HL-60/S4 treated with retinoic acid at 250 ng/mL for 4 days and 3 days (cell line): Measurements from ENCODE around the gene FAR2.
"Not testable (repeated sequence)": the region's sequence is repeated elsewhere in the genome, so short reads cannot be mapped to it uniquely, and the experiment has no call there.

Experiments
- in situ Hi-C: fragments of 300-500 bp; cut with MboI; formaldehyde crosslinking; loops from 2 replicates; pipeline ENCODE4 v1.7.0; 2022; ENCODE audit warnings: low sequenced_read_pairs

The FAR2 gene

DNA sequence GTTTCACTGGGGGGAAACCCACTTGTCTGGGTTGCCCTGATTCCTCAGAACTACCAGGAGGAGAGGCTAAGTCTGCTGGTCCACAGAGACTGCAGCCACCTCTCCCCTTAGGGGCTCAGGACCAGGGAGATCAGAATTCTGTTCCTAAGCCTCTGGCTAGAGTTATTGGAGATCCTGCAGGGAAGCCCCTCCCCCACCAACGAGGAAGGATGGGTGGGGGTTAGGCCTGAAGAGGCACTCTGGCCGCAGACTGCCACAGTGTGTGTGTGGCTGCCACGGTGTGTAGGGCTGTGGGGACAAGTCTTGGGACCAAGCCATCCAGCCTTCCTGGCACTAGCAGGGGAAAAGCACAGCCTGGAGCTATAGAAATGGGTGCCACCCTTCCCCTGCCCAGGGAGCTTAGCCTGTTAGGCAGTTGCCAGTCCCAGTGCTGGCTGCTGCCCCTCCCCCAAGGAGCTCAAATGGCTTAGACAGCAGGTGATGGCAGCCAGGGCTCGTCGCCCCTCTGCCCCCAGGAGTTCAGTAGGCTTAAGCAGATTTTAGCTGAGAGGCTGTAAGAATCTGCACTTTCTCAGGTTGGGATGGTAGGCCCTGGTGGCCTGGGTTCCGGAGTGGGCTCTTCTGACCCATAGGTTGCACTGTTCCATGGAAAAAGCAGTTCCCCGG lies 124.2 kb downstream of the FAR2 start:
- in situ Hi-C loops, result no loop called here

DNA sequence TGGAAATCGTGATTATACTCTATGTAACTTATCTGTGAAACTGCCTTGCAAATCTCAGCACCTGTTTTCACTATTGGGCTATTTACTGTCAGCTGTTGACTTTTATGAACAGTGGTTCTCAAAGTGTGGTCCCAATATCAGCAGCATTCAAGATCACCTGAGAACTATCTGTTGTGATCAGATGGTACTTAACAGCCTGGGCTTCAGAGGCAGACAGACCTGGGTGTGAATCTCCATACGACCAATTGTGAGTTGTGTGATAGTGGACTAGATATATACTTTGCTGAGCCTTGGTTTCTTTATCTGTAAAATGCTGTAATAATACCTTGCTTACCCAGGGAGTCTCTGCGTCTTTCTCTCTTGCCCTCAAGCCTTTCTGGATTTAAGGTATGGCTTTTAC lies 126.8 kb downstream of the FAR2 start:
- in situ Hi-C loops, result no loop called here

DNA sequence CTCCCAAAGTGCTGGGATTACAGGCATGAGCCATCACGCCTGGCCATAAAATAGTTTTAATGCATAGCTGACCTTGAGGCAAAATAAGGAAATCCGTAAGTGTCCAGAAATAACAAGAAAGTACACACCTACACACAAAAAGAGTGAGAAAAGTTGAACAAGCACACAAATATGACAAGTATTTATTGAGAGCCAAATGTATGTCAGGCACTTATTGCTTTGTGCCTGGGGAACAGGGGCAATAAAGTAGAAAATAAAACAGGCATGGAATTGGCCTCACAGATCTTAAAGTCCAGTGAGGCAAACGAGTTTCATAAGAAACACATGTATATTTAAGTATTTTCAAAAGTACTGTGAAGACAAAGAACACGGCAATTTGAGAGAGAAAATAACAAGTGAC lies 128.2 kb downstream of the FAR2 start:
- in situ Hi-C loops, result no loop called here

DNA sequence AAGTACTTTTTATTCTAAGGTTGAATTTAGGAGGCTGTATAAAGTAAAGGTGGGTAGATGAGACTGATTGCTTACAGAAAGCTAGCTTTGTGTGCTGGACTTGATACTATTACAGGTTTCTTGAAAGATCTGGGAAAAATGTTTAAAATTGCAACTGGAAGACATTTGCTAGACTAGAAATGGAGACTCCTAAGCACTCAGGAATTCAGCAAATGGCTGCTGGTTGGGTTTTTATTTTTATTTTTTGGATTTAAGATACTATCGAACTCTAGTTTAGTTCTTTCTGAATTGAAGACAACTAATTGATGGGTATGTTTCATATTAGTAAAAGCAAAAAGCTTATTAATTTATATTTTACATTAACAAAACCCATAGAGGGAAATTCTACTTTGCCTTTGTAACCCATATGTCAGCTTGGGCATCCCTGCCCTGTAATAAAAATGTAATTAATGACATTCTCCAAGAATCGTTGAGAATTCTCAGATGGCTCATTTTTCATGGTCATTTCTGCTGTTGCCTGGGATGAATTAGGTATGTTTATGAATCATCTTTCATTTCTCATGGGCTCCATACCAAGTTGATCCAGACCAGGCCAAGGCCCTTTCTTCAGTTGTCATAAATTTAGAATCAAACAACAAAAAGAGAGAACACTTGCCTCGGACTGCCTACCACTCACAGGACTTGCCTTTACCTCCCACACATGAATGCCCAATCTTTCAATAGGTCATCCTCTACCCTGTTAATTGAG lies 129.8 kb downstream of the FAR2 start:
- in situ Hi-C loops, result no loop called here

DNA sequence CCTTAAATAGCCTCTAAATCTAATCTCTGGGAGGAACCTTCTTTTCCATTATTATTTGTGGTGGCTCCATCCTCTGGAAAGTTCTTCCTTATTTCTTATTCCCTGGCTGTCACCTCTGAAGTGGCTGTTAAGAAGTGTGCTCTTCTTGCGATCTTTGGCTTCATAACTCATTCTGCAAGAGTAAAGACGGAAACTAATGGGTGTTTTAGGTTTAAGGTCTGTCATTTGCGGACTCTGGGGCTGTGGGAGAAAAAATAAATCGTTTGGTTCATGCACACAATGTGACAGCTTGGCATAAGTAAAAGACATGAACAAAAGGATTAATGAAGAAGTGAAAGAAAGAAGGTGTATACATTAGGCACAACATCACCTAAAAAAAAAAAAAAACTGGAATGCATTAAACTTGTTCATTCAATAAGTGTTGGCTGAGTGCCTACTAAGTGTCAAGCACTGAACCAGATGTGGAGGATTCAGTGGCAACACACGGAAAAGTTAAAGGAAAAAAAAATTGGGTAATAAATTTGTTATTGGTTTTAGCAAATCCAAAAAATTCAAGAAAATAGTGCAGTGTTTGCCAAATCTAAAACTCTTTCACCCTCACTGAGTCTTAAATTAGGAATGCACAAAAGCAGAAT lies 132.4 kb downstream of the FAR2 start:
- in situ Hi-C loops, result no loop called here

DNA sequence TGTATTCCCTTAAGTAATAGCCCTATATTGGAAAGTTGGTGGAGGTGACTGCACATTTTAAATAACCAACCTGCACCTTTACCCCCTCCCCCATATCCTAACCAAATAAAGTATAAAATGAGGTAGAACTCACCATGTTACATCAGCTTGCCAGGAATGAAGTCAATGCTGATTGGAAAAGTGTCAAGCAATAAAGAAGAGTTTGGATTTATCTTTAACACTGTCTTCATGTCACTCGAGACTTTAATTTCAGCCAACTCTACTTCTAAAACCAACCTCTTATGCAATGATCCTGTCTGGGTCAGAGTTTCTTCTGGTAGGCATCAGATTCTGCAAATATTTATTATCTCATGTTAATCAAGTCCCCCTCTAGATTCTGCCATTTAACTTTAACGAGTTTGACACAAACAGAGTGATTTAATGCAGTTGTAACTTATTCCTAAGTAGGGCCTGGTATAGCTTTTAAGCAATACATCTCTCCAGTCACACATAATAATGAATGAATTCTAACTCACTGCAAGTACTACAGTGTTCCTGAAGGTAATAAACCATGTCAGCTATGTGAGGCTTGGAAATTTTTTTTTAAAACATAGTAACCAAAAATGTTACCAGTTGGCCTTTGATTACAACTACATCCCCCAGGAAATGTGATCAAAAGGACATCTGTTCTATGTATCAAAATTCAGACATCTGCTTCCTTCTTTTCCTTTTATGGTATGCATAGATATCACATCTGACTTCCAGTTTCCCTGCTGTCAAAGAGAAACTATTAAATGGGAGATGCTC lies 133.1 kb downstream of the FAR2 start:
- in situ Hi-C loops, result no loop called here

DNA sequence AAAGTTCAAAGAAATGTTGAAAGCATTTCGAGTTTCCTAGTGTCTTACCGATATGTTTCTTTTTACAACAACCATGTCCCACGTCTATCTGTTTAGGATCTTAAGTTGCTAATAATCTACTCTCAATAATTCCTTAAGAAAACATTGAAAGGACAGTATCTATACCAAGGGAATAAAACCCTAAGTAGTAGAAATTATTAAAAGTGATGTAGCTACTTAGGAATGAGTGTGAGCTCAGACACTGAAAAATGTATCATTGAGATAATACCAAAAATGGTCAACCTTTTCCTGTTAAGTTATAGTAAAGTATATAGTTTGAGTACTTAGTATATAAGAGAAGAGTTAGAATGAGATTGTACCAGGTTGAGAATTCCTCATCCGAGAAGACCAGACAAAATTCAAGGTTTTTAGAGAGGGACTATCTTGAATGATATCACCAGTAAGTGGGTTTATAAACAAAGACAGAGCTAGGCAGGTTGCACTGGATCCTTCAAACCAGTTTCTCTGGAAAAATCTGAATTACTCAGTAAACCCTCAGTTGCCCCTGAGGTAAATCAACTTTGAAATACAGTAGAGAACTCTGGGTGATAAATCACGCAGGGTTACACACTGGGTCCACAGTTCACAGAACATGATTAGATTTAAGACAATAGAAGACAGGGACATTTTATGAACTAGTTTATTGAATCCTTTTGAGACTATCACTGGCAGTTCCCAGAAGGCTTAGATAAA lies 135.1 kb downstream of the FAR2 start:
- in situ Hi-C loops, result no loop called here

DNA sequence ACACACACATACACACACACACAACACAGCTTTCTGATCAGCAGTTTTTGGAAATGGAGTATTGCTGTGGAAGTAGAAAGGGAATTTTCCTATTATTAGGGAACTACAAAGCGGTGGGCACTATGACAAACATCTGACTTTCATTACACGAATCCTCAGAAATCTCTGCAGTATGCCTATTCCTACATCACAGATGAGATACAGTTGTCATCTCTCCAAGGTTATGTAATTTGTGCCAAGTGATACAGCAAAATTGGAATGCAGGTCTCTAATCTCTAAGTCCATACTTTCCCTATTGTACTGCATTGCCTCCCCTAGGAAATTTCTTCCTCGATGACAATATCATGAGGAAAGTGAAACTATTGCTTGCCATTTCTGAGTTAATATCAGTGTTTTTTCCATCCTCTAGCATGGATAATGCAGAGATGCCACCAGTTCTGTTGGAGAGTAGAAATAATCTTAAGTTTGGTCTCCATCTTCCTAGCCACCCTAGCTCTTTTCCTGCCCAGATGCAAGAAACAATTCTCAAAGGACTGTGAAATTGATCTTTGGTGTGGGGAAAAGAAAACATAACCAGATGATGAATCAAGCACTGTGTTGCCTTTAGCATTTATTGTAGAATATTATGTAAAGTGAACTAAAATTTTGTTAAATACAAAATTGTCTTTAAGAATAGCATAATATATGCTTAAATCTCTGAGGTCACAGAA lies 137.2 kb downstream of the FAR2 start:
- in situ Hi-C loops, result no loop called here

DNA sequence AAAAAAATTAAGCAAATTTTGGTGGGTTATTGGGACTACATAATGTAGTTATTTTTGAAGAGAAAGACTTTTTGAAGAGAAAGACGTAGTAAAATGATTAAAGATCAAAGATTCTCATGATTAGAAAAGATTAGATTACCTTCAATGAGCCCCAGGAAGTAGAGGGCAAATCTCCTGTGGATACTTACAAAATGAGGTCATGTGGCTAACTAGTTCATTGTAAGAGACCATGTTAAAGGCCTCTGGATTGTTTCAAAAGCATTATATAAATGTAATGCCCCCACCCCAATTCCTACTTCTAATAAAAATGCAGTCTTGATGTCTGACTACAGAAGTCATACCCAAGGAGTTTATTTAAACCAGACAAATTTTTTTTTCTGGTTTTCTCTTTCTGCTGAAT lies 138.5 kb downstream of the FAR2 start:
- in situ Hi-C loops, result no loop called here

DNA sequence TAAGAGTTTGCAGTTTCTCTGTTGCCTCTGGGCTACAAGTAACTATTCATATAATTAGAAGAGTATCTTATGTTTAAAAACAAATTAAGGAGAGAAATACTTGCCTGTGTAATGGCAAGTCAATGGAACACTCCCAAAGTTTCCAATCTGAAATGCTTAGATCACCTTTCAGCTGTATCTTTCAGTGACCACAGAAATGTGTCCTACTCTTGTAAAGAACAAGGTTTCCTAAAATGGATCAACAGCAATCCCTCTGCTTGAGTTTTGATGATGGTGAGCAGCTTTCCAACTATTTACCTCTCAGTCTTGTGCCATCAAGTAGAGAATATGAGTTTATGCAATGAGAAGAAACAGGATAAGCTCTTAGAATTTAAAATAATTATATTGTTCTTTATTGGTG lies 139.0 kb downstream of the FAR2 start:
- in situ Hi-C loops, result no loop called here

DNA sequence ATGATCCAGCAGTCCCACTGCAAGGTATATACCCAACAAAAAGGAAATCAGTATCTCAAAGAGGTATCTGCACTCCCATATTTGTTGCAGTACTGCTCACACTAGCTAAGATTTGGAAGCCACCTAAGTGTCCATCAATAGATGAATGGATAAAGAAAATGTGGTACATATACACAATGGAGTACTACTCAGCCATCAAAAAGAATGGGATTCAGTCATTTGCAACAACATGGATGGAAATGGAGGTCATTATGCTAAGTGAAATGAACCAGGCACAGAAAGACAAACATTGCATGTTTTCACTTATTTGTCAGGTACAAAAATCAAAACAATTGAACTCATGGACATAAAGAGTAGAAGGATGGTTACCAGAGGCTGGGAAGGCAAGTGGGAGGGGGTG lies 141.4 kb downstream of the FAR2 start:
- in situ Hi-C loops, result not testable (repeated sequence)

DNA sequence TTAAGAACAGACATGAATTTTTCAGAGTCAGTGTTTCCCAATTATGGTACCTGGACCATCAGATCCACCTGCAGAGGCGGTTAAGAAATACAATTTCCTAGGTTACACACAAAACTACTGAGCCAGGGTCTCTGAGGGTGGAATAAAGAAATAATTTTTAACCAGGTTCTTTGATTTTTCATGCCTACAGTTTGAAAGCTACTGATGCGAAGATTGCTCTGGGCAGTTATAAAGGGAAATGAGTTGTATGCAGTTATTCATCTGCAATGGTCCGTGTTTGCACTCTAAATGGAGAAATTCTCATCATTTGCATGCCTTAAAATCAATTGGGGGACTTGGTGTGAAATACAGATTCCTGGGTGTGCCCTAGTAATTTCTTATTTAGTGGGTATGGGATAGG lies 142.1 kb downstream of the FAR2 start:
- in situ Hi-C loops, result no loop called here

DNA sequence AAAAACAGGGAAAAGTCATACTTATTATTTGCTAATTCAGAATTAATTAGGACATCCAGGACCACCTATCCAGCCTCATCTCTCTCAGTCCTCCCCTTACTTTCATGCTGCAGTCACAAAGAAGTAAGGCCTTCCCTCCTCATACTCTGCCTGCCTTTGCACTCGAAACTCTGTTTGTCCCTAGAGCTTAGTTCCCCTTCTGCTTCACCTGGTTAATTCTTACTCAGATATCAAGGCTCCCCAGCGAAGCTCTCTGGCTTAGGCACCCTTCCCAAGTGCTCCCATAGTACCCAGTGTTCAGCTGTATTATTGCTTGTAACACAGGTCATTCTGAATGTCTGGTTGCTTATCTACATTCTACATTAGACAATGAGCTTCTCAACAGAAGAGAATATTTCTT lies 150.6 kb downstream of the FAR2 start:
- in situ Hi-C loops, result loop anchor here (25.0 kb wide), 1 partner anchor 212 kb away; no protein-coding TSS in a partner anchor

DNA sequence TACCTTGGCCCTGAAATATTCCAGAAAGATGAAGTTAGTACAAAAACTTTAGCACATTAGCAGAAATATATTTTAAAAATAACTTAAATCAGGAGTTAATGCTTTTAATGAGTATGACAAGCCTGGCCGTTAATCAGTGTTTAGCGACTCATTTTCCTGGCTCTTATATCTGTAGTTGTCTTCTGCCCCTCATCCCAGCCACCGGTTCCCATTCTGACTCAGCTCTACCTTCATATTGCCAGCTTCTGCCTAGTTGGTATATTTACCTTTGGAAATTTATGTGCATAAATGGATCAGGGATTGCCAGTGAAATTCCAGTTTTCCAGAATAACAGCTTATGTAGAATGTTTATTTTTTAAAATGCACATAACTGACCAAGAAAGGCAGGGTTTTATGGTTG lies 152.0 kb downstream of the FAR2 start:
- in situ Hi-C loops, result loop anchor here (25.0 kb wide), 1 partner anchor 214 kb away; no protein-coding TSS in a partner anchor

DNA sequence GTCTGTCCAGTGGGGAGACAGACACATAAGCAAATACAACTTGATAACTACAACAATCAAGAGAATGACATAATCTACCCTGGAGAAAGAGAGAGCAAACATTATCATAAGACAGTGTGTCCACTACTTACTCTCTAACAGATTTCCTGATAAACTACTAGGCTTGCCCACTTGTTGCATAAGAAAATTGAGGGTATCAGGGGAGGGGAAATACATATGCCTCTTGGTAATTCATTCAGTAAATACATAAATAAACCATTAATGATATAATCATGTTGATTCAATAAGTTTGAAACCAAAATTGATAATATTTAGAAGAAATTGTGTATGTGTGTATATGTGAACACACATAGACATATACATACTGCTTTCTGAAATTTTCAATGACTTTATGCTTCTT lies 155.3 kb downstream of the FAR2 start:
- in situ Hi-C loops, result loop anchor here (25.0 kb wide), 1 partner anchor 217 kb away; no protein-coding TSS in a partner anchor

DNA sequence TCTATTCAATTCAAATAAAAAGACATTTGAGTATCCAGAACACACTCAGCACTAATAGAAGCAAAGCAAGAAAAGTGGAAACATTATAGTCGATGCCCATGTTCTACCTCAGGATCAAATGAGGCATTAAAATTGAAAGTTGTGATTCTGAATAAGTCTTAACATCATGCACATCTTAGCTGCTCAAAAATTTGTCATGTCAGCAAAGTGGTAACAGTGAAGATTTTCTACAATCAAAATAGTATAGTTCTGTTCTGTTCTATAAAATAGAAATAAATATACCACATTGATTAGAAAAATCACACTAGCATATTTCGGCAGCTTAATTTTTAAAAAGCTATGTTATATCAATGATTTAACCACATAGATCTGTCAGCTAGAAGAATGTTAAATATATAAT lies 157.2 kb downstream of the FAR2 start:
- in situ Hi-C loops, result loop anchor here (25.0 kb wide), 1 partner anchor 219 kb away; no protein-coding TSS in a partner anchor

DNA sequence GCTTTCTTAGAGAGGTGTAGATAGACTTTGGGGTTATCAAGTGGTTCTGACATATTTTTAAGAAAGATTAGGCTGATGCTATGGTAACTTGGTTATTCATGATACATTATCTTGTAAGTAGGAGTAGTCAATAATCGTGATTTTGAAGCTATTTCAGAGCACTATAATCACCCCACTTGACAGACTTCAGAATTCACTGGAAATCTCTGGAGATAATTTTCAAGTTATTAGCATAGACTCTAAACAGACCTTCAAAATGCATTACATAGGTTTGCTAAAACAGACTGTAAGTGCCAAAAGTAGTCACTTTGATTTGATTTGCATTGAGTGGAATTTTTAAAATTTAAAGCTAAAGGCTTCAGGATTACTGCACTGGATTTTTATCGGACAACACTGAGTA lies 157.6 kb downstream of the FAR2 start:
- in situ Hi-C loops, result loop anchor here (25.0 kb wide), 1 partner anchor 219 kb away; no protein-coding TSS in a partner anchor

DNA sequence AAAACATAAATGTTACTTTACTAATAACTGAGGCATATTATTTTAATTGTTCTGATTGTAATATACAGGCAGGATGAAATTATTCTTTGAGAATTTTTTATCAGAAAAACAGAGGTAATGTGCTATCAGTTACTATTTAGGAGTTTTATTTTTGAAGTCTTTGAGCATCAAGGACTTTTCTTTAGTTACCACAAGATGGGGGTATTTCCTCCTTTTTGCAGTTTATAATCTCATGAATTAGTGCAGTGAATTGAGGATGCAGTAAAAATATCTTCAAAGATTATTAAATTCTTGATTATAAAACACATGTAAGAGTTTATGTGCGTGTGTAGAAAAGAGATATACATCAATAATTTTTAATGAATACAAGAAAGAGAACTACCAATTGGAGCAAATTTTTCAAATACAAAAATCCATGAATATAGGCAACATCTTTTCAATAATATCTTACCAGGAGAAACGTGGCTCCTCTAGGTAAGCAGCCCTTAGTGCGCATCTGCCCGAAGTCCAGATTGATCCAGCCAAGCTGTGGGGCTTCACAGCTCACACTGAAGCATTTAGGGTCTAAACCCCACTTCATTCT lies 160.3 kb downstream of the FAR2 start:
- in situ Hi-C loops, result loop anchor here (25.0 kb wide), 1 partner anchor 222 kb away; no protein-coding TSS in a partner anchor

DNA sequence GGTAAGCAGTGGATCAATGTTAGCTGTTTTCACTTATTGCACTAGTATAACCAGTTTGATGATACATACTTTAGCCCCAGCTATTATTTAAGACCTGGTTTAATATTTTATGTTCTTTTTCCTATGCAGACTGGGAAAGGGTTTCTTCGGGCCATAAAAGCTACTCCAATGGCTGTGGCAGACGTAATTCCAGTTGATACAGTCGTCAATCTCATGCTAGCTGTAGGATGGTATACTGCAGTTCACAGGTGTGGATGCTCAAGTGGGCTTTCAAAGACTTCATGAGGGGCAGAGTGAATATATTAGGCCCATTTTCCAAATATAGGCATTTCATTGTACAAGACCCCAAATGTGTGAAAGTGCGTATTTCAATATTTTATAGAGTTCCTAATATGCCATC lies 161.8 kb downstream of the FAR2 start:
- in situ Hi-C loops, result loop anchor here (25.0 kb wide), 1 partner anchor 224 kb away; no protein-coding TSS in a partner anchor
